Globus pallidus (tissue), 1 donor: Measurements from ENCODE around the gene EGFR.

ENCODE experiments used
- DNase-seq: peaks from one replicate; pipeline ENCODE4 v3.0.0-alpha.2; 2015; ENCODE audit warnings: low spot score

Gene EGFR

DNA sequence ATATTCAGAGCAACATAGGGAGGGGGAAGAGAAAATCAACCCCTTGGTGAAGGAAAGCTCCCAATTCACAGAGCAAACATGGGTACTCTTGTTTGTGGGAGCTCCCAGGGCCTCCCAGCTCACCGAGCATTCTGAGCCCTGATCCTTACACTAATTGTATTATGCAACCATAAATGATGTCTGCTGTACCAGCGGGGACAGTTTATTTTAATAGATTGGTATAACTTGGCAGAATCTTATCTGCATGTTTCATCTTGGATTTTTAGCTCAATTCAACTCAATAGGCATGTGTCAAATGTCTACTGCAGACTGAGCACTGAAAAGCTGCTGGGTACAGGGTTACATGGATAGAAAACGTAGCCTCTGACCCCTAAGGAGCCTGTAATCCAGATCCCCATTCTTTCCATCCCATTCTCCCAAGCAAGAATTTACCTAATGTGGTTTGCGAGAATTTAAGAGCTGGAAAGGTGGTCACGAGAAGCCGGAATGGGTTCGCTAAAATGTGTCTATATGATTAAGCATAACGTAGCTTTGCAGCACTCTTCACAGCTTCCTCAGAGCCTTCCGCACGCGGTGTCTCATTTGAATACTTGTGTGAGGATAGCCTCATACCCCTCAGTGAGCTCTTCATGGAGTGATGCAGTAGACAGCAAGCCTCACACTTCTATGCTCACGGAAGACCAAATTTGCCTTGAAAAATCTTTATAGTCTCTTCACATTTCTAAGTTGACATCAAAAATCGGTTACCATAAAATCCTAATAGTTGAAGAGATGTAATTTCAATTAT, 18.3 kb downstream of the EGFR start:
- no peak for DNase-seq

DNA sequence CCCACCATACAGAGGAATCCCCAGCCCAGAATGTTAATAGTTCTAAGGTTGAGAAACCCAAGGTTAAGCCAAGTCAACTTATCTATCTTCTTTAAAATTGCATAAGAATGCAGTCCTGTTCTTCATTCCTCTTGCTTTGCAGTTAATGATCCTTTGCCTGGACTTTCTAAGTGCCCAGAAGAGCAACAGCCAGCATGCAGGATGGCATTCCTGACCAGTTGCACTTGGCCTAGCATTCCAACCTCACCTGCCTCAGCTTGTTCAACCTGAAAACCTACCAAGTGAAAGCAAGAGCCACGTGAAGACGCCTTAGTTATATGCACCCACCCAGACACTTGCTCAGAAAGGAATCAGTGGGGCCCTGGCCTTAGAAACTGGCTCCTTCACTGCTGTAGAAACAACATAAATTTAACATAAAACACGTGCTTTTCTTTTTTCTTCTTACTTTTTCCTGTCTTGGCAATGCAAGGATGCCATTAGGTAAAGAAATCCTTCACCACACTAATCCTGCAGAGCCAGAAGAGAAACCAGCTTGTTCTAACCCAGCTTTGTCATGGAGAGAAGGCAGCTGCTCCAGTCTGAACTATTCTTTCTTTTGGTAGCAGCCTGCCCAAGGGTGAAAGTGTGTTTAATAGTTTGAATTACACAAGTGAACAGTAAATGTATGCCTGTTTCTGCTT, 25.0 kb downstream of the EGFR start:
- DNase-seq, result no peak

DNA sequence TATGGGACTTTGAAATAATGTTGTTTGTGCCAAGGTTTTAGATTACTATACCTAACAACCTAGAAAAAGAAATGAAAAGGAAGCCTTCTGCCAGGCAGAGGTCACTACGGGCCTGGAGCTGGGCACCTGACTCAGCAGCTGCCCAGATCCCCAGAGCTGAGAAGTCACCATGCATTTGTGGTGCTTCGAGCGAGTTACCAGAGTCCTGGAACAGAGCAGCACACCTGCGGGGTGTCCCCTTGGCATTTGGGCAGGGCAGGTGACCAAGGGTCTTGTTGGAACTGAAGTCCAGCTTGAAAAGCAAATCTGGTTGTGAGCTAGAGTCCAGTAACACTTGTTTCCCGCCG, 25.5 kb downstream of the EGFR start:
- no peak for DNase-seq

DNA sequence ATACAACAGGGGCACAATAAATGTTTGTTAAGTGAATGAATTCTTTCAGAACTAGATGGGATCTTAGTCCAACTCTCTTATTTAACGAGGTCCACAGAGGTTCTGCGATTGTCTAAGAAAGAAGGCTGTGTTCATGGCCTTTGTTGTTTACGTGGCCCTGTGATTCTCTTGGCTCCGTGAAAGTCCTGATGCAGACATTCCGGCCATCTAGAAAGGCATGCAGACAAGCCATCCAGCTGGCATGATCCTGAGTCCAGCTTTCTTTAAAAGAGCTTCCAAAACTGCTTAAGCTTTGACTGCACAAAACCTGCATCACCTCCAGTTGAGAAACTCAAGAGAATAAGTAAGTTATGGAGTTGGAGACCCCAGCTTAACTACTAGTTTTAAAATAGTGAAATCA, 26.0 kb downstream of the EGFR start:
- DNase-seq, result no peak

DNA sequence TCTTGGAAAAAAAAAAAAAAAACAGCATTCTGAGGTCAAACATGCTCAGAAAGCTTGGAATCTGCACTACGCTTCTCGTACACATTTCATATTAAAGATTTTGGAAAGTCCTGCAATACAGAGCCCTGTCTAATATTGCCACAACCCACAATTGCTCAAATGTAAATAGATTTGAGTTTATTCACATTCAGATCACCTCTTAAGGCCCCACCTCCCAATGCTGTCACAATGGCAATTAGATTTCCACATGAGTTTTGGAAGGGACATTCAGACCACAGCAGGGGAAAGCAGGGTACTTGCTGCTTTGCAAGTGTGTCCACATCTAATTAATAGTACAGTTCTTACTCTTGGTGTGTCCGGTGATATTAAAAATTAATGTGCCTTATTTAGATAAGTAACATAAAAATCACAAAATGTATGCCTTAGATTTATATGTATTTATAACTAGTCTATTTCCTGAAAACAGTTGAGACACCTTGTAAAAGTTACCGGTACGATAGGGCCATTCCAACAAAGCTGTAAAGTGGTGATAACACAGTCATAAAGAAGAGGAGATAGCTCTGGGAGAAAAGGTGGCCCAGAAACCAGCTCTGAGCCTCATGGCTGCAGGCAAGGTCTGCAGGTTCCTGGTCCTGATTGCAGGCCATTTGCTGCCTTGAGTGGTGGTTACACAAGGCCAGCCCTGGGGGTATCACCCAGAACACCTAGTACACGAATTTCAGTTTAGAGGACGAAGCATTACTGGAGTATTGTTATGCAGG, 27.9 kb downstream of the EGFR start:
- no peak for DNase-seq

DNA sequence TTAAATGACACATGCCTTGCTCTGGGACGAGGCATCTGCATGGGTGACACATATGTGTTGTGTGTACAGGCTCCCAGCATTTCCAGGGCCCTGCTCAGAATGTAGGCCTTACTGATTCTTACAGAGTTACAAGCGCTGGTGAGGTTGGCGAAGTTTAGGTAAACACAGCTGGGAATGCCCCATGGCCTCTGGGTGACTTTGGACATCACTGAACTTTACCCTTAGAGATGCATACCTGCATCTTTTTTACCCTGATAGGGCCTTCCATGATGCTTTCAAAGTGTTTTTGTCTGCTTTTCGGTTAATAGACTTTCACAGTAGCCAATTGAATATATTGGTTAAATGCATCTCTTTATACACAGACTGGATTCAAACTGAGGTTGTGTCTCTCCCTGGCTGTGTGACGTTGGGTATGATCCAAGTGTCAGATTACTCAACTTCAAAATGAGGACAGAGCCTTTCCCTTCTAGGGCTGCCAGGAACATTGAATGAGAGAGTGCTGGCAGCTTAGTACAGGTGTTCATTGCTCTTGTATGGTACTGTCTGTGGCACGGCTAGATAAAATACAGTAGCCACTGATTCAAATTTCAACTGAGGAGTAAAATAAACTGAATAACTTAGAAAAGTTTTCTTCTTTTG, 29.5 kb downstream of the EGFR start:
- peak; percentile 29 for DNase-seq

DNA sequence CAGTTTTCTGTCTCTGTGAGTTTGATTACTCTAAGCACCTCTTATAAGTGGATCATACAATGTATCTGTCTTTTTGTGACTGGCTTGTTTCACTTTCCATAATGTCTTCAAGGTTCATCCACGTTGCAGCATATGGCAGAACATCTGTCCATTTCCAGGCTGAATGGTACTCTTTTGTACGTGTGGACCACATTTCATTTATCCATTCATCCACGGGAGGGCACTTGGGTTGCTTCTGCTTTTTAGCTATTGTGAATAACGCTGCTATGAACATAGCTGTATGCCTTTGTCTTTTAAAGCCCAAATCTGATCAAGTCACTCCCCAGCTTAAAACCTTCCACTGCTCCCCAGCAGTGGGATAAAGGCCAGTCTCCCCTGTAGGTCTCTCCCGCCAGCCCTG, 31.5 kb downstream of the EGFR start:
- DNase-seq, result no peak

DNA sequence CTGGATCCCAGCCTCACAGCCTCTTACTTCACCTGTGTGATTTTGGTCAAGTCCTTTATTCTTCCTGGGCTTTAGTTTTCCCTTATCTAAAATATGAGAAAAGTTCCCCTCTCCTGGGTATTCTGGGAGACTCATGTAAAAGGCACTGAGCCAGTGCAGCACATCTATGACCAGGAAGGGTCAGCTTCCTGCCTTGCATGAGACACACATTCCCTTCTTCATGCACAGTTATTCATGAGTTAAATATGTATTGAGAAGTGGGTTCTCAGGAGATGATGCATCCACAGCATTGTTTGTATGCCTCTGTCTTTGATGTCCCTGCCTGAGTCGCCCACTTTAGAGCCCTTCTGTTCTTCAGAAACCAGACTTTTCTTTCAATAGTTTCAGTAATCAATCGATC, 33.3 kb downstream of the EGFR start:
- no peak for DNase-seq

DNA sequence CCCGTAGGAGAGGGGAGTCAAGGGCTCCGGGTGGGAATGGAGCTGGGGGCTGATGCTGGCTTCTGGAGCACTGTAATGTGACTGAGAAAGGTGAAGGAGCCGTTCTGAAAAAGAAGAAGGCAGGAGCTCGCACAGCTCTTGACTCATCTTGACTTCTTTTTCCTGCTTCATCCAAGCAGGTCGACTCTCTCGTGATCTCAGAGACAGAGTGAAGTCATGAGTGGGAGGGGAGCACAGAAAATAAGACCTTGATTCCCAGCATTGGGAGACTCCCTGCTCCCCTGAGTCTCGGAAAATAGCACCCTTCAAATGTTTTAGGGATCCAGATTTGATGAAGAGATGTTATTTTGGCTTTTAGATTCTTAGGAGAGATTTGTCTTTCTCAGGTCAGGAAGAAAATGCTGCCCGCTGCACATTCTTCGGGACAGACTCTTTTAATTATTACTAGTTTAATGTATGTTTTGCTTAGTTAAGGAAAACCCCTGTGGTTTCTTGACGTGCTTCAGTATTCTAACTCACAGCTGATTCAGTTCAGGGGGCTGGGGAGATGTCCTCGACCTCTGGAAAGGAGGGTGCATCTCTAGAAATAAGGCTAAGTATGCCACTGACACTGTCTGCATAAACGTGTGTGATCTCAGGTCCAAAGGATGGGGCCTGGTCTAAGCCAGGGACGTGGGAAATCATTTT, 34.1 kb downstream of the EGFR start:
- no peak for DNase-seq

DNA sequence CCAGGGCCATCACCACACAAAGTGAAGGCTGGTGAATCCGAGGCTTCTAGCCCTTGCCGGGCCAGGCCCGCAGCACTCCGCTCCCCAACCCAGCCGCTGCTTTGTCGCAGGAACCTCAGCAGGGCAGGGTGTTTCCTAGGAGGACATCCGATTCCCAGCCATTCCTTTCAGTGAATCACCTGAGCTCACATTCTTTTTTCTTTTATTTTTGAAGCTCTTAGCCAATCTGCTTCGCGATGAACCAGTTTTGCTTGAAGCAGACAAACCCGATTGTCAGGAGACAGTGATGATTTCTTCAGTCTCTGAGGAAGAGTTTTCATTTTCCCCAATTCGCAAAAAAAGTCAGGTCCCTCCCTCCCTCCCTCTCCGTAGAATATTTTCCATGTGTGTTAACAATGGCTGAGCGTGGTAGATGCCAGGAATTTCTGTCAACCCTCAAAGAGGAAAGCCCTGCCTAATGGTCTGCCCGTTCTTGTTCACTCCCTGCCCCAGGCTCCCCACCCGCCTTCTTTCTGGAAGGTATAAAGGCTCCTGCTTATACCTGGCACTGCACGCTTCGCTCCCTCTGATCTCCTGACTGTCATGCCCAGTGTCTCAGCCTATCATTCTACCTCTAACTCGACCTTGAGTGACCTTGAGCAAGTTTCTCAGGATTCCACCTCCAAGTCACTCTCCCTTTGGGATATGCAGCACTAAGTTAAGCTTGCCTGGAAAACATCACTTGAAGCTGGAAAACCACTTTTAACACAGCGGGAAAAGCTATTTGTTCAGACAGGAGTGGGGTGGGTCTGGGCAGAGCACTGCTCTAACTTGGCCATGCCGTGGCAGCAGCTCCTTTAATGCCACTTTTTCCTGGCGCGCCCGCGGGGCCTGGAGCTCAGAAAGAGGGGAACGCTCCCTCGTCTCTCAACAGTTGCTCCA, 35.1 kb downstream of the EGFR start:
- no peak for DNase-seq

DNA sequence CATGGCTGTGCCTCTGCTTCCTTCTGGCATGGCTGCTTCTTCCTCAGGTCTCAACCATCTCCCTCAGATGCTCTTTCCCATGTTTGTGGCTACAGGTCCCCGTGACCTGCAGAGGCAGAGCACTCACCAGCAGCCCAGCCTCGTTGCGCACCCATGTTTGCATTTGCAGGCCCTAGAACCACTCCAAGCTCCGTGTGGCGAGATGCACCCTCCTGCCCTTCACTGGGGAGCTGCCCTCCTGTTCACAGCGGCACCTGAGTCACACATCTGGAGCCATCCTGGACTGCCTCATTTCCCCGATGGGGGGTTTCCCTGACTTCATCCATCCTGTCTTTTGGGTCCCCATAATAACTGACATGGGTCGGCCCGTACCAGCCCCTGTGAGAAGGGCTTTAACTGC, 35.9 kb downstream of the EGFR start:
- no peak for DNase-seq

DNA sequence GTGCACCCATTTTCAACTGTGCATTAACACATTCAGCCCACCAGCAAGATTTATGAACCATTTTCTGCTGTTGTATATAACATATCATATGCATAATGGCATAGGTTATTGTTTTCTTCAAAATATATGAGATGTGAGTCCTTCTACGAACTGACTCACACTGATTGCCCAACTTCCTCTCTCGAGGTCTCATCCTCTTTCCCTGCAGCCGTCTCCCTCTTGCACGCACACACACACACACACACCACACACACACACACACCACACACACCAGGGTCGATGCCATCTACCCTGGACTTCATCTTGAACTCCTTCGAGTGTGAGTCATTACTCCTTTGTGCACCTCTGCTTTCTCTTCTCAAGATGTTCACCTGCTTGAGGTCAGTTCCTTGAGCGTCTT, 36.7 kb downstream of the EGFR start:
- DNase-seq, result no peak

DNA sequence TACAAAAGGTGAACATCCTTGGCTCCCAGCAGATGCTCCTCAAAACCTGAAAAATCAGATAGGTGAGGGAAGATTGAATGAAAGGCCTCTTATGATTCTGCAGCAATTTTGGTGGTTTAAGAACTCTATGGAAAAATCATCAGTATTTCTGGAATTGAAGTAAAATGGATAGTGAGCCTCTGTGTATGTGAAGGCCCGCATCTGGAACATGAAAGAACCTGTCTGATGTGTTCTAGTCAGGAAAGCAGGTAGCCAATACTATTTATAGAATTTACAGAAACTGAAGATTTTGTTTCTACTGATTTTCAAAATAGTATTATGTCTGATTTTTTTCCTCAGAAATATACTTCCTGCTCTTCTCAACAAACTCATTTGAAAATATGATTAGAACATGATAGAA, 37.3 kb downstream of the EGFR start:
- no peak for DNase-seq

DNA sequence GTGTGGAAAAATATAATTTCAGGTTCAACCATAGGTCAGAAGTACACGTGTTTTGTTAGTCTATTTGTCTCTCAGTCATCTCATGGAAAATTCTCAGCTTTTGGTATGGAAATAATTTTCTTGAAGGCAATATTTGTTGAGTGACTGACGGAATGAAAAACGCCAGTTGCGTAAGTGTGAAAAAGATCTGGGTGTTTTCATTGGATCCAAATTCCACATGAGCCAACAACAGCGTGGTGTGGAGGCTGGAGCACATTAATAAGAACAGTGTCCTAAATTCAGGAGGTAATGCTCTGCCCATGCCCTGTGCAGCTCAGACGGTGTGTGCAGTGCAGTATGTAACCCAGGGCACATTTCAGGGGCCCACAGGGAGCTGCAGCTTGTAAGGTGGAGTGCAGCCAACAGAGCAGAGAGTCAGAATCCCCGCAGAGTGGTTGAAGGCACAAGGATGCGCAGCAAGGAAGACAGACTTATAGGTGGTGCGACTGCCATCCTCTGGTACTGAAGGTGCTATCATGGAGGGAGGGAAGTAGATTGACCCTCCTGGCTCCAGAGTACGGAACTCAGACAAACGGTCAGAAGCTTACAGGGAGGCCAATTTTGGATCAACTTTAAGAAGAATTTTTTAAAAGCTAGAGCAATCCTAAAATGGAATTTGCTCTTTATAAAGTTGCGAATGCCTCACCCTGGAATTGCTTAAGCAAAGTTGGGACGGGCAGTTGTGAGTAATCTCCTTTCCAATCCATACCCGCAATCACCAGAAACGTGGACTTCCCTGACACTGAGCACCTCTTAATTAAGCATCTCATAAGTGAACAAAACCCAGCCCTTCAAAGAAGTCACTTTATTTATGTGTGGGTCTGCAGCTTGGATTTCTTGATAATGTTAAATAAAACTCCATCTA, 38.0 kb downstream of the EGFR start:
- no peak for DNase-seq

DNA sequence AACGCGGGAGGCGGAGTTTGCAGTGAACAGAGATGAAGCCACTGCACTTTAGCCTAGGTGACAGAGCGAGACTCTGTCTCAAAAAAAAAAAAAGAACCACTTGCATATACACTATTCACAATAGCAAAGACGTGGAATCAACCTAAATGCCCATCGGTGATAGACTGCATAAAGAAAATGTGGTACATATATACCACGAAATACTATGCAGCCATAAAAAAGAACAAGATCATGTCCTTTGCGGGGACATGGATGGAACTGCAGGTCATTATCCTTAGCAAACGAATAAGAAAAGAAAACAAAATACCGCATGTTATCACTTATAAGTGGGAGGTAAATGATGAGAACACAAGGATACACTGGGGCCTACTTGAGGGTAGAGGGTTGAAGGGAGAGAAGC, 39.5 kb downstream of the EGFR start:
- DNase-seq, result no peak

DNA sequence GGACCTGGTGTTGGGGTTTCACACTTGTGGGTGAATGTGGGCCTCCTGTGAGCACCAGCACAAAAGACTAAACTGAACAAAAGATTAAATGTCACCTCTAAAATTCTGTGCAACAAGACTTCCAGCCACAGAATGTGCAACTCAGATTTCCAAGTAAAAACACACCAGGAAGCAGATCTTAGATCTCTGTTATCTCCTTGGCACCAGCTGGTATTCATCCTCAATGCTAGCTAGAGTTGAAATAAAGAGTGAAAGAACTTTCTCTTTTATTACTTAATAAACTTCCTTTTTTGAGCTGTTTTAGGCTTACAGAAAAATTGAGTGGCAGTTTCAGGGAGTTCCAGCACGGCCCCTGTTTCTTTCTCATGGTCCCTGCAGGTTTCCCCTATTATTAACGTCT, 40.2 kb downstream of the EGFR start:
- no peak for DNase-seq

DNA sequence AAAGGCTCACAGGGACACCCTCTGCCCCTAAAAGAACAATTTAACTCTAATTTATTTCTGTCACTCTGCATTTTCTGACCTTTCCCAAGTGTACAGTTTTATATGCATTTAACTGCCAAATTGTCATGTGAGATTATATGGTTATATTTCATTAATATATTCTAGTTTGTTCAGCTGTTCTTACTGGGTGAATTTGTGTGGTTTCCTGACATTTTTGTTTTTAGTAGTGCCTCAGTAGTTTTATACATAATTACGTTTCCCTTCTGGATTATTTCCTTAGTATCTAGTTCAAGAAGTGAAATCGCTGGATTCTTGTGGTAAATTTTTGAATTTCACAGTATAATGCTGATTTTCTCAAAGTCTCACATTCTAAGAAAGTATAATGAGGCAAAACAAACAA, 41.3 kb downstream of the EGFR start:
- no peak for DNase-seq

DNA sequence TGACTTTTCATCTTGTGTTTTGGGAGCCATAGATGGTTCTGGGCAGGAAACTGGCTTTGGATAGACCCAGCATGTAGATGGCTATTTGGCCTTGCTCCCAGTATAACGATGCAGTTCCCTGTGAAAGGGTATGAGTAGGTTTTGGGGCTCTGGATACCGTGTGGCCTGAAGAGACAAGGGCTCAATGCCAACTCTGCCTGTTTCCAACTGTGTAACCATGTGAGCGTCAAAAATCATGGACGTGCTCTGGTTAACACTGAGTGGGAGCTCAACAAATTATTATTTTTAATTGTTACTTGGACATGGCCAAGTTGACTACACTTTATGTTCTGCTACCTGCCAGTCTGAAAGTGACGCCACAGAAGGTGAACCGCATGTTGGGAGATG, 41.8 kb downstream of the EGFR start:
- no peak for DNase-seq

DNA sequence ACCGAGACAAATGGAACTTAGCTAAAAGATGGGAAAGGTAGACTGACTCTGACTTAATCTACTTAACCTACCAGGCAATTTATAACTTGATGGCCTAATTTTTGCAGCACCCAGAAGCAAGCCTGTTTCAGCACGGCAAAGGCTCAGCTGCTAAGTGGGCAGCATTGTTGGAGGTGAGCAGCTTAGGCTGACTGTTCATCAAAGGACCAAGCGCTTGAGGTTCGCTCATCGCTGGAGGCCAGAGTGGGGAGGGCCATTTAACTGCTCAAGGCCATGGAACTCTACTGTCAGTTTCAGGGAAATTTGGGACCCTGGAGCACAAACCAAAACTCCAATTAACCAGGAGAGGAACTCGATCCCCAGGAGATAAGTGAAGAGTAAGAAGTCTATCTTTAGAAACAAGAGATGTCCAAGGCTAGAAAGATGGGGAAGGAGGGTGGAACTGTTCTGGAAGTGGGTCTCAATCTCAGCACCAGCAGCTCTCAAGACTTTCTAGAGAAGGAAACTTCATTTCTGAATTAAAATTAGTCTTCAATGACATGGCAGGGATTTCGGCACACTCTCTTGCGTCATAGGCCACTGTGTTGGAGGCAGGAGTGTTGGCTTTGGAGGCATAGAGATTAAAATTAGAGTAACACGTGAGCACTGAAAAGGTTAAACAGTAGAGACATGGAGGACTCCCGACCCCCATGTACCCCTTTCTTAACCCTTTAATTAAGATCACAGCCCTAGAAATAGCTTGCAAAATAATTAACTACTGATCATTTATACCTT, 43.1 kb downstream of the EGFR start:
- no peak for DNase-seq
